CD4-positive, alpha-beta T cell treated with Interleukin-6 for 4 hours (primary cell): ENCODE data around the gene RBM45.
"Not testable (repeated sequence)": the region's sequence is repeated elsewhere in the genome, so short reads cannot be mapped to it uniquely, and the experiment has no call there.

Experiments
- DNase-seq: peaks from one replicate; pipeline ENCODE4 v3.0.0-alpha.2; 2020; ENCODE audit warnings: mixed read lengths

Gene RBM45

GRCh38 chr2:178112202-178113152 lies at the start of gene RBM45:
Gene RBM45 (plus strand): TSS chr2:178112437. CDS start chr2:178112547, 110 bp downstream.
- peak; percentile 90 for DNase-seq

- no peak for DNase-seq
Observed at GRCh38 chr2:178066324-178066723, 45.9 kb upstream of the RBM45 start.

- DNase-seq, result no peak
Observed at GRCh38 chr2:178066890-178067669, 45.2 kb upstream of the RBM45 start.

- no peak for DNase-seq
Observed at GRCh38 chr2:178068823-178069454, 43.3 kb upstream of the RBM45 start.

GRCh38 chr2:178069551-178069950 lies 42.7 kb upstream of the RBM45 start:
- DNase-seq, result no peak

- no peak for DNase-seq
Observed at GRCh38 chr2:178070824-178071223, 41.4 kb upstream of the RBM45 start.

- no peak for DNase-seq
Observed at GRCh38 chr2:178072000-178072382, 40.2 kb upstream of the RBM45 start.

- peak; percentile 17 for DNase-seq
Observed at GRCh38 chr2:178072383-178073301, 39.6 kb upstream of the RBM45 start, which contains the start of gene PDE11A. Gene PDE11A (minus strand): TSS chr2:178072777. CDS start chr2:178072437, 340 bp downstream.

GRCh38 chr2:178074123-178075005 lies 37.9 kb upstream of the RBM45 start:
- no peak for DNase-seq

GRCh38 chr2:178075006-178075326 lies 37.3 kb upstream of the RBM45 start:
- DNase-seq, result no peak

GRCh38 chr2:178076130-178076529 lies 36.1 kb upstream of the RBM45 start:
- DNase-seq, result no peak

GRCh38 chr2:178079279-178079678 lies 33.0 kb upstream of the RBM45 start:
- not testable (repeated sequence) for DNase-seq

GRCh38 chr2:178082408-178083045 lies 29.7 kb upstream of the RBM45 start:
- DNase-seq, result no peak

GRCh38 chr2:178084273-178084672 lies 28.0 kb upstream of the RBM45 start:
- no peak for DNase-seq

- no peak for DNase-seq
Observed at GRCh38 chr2:178088774-178089270, 23.4 kb upstream of the RBM45 start.

GRCh38 chr2:178093471-178093870 lies 18.8 kb upstream of the RBM45 start:
- DNase-seq, result no peak

GRCh38 chr2:178101321-178102079 lies 10.7 kb upstream of the RBM45 start:
- no peak for DNase-seq

- DNase-seq, result no peak
Observed at GRCh38 chr2:178105566-178105965, 6.7 kb upstream of the RBM45 start.

GRCh38 chr2:178106053-178106452 lies 6.2 kb upstream of the RBM45 start:
- no peak for DNase-seq

GRCh38 chr2:178108176-178108575 lies 4.1 kb upstream of the RBM45 start:
- no peak for DNase-seq
